Body of pancreas (tissue), 4 donors: ENCODE measurements around the gene TNNC1. TPM values are rescaled to one million over a fixed set of nuclear protein-coding genes. Genes with fewer than 3 reads are reported as not detected.

Experiments
- ATAC-seq: fragments of 150-250 bp; one replicate; pipeline ENCODE4 v1.9.1; 2016
- DNase-seq, 4 donors: peaks; one replicate each; pipeline ENCODE4 v3.0.0-alpha.2; 2019
- H3K27ac ChIP-seq, 4 donors: fragments of 200-600 bp; sonication (generic); 1 replicate in 3 of 4; 2 replicates in 1 of 4; pipeline versions ENCODE4 v1.5.1 to v1.6.1; 2016 to 2019; ENCODE audit warnings: mild to moderate bottlenecking in 1 of 4, mixed read lengths in 1 of 4, moderate library complexity in 1 of 4
- H3K27me3 ChIP-seq, 2 donors: fragments of 200-600 bp; sonication (generic); one replicate each; pipeline ENCODE4 v1.6.0; 2016; ENCODE audit warnings: mild to moderate bottlenecking in 1 of 2
- H3K36me3 ChIP-seq, 2 donors: fragments of 200-600 bp; sonication (generic); replicated peaks in 1 of 2; 2 replicates each; pipeline ENCODE4 v1.5.1; 2016; ENCODE audit warnings: low read depth in 2 of 2; ENCODE audit not compliant: insufficient read depth in 1 of 2
- H3K4me1 ChIP-seq: fragments of 200-600 bp; sonication (generic); one replicate; pipeline ENCODE4 v1.6.0; 2016
- H3K4me3 ChIP-seq, 2 donors: fragments of 200-600 bp; sonication (generic); 1 replicate in 1 of 2; 2 replicates in 1 of 2; pipeline ENCODE4 v1.5.1; 2016 to 2019
- H3K9me3 ChIP-seq, 3 donors: fragments of 200-600 bp; sonication (generic); 1 replicate in 2 of 3; 2 replicates in 1 of 3; pipeline ENCODE4 v1.5.1; 2016
- POLR2A ChIP-seq, 3 donors: fragments of 450-650 bp; IDR thresholded peaks; one replicate each; pipeline ENCODE4 v1.6.1; 2016; ENCODE audit warnings: antibody characterized with exemption in 3 of 3, mild to moderate bottlenecking in 2 of 3
- WGBS, 2 donors: methylation state at CpG; one replicate each; pipeline ENCODE4 v1.1.5; 2017; 5-methylcytosine and 5-hydroxymethylcytosine counted together
- intact Hi-C: fragments of 100-400 bp; cut with DNase I; formaldehyde crosslinking; loops from one replicate; pipeline ENCODE4 v1.15.1; 2023
- total RNA-seq, 2 donors: library from RNA; depleted of rRNA; stranded (reverse); fragments of >200 nt; gene quantifications; one replicate each; pipeline ENCODE4 v1.1.0, GENCODE V29; 2016
- TF ChIP-seq, protein P1 (sequence below), 7 experiments: fragments of 450-650 bp in 4 of 7; fragments of 200-600 bp in 3 of 7; sonication (generic) in 3 of 7; IDR thresholded peaks; one replicate each; pipeline ENCODE4 v1.5.1; 2016 to 2019; ENCODE audit warnings: antibody characterized with exemption in 7 of 7

TNNC1 gene
- total RNA-seq, 2 donors from 2014 or later, result 0.99 to 10.4 TPM

DNA sequence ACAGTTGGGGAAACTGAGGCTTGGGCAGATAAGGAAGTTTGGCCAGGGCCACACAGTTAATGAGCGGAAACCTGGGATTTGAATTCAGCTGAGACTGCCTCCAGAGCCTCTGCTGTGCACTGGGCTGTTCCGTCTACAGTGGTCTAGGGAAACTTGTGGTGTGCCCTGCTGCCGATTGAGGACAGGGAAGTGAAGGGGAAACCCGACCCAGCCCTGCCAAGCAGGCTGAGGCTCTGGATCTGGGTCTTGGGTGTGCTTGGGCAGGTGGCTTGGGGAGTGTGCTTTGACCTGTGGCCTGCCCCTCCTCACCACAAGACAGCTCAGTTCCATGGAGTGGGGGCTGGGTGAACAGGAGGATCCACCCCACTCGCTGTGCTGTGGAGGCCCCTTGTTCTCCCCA, 19.2 kb upstream of the TNNC1 start:
- 82 to 89% methylated on average over 5 of the region's 5 CpGs for WGBS, 2 donors
- Histone ChIP-seq H3K27ac (no peak overlapping the region), H3K4me3 (no peak overlapping the region), H3K9me3 (no peaks in the 10 kb centered on the region), H3K36me3 (peaks cover 9 to 33% of the 10 kb centered on the region in 2 donors), H3K27me3 (no peaks in the 10 kb centered on the region), H3K4me1 (peaks cover 9% of the 10 kb centered on the region)
- intact Hi-C loops, result no loop called here
- ATAC-seq (no peak), DNase-seq (no peak)
- TF ChIP-seq POLR2A (IDR thresholded peaks at IDR 0.05), result no peak
- TF ChIP-seq, protein P1, sequence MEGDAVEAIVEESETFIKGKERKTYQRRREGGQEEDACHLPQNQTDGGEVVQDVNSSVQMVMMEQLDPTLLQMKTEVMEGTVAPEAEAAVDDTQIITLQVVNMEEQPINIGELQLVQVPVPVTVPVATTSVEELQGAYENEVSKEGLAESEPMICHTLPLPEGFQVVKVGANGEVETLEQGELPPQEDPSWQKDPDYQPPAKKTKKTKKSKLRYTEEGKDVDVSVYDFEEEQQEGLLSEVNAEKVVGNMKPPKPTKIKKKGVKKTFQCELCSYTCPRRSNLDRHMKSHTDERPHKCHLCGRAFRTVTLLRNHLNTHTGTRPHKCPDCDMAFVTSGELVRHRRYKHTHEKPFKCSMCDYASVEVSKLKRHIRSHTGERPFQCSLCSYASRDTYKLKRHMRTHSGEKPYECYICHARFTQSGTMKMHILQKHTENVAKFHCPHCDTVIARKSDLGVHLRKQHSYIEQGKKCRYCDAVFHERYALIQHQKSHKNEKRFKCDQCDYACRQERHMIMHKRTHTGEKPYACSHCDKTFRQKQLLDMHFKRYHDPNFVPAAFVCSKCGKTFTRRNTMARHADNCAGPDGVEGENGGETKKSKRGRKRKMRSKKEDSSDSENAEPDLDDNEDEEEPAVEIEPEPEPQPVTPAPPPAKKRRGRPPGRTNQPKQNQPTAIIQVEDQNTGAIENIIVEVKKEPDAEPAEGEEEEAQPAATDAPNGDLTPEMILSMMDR (IDR thresholded peaks at IDR 0.05), result no peak

DNA sequence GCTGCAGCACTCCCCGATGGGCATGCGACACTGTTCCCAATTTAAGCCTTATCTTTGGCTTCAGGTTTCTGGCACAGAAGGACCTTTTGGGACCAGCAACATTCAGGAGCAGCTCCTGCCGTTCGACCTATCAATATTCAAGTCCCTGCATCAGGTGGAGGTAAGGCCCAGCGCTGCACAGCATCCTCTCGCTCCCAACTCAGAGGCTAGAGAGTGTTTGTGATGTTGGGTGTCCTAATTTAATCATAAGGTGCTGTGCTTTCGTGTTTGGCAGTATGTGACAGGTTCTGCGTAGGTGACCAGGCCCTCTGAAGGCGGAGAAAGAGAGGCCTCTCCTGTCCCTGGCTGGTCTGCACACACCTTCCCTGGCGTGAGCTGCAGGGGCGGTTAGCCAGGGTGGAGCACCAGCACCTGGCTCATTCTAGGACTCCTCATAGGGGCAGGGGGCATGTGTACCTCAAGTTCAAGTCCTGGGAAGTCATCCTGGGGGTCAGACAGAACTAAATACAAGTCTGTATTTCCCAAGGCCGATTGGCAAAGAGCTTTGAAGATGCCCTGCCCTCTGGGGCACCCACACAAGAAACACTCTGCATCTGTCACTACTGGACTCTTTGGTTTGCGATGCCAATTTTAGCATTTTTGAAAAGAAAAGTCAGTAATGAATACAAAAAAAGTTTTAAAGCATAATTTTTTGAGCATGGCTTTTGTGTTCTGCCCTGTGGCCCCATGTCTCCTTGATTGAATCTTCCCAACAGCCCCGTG, 18.6 kb upstream of the TNNC1 start:
- peak overlapping the region in 1 of 4 donors; percentile 5 for H3K27ac ChIP-seq
- H3K4me1 ChIP-seq, result peaks cover 9% of the 10 kb centered on the region
- DNase-seq (no peak), ATAC-seq (no peak)
- intact Hi-C loops, result no loop called here
- peaks cover 9 to 30% of the 10 kb centered on the region in 2 donors for H3K36me3 ChIP-seq
- no peaks in the 10 kb centered on the region for H3K9me3 ChIP-seq
- H3K27me3 ChIP-seq, result no peaks in the 10 kb centered on the region
- WGBS, 2 donors, result 62 to 73% methylated on average over 12 to 14 of the region's 14 CpGs
- TF ChIP-seq, protein P1 (IDR thresholded peaks at IDR 0.05), result no peak
- TF ChIP-seq POLR2A (IDR thresholded peaks at IDR 0.05), result no peak
- no peak overlapping the region for H3K4me3 ChIP-seq

DNA sequence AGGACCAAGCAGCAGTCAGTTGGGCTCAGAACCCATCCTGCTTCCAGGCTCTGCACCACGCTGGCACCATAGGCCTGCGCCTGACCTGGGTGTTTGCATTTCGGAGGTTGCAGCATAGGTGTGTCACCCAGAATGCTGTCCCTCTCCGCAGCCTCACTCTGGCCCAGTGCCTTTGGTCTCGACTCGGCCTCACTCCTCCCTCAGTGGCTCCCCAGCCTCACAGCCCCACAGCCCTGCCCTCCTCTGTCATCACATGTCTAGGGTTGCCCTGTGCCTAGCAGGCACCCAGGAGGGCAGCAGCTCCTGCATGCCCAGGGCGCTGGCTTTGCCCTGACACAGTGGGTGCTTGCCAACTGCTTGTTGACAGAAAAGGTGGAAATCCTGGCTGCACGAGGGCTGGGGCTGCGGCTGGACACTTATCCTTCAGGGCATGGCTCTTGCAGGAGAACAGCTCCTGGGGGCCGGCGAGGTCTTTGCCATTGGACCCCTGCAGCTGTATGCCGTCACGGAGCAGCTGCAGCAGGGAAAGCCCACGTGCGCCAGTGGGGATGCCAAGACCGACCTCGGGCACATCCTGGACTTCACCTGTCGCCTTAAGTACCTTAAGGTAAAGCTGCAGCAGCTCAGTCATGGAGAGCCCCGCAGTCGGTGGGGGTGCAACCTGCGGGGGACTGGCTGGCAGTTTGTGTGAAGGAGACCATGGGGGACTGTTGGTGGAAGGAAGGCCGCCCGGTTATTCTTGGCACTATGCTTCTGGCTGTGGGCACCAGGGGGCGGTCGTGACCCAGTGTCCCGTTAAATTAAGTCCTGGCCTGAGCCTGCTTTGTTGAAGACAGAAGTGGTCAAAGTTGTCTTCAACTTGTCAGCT, 17.8 kb upstream of the TNNC1 start:
- Histone ChIP-seq H3K9me3 (no peaks in the 10 kb centered on the region), H3K36me3 (peaks cover 9 to 25% of the 10 kb centered on the region in 2 donors), H3K4me1 (peaks cover 9% of the 10 kb centered on the region), H3K27me3 (no peaks in the 10 kb centered on the region), H3K4me3 (no peak overlapping the region), H3K27ac (peak overlapping the region in 1 of 4 donors; percentile 1)
- DNase-seq (peak; percentile 72 to 77 (median 73)), ATAC-seq (peak; percentile 74)
- intact Hi-C loops, result no loop called here
- WGBS, 2 donors, result 38 to 60% methylated on average over 20 to 25 of the region's 26 CpGs
- TF ChIP-seq POLR2A (IDR thresholded peaks at IDR 0.05), result peak in 1 of 3 donors; percentile 5
- TF ChIP-seq, protein P1 (IDR thresholded peaks at IDR 0.05), result peak; percentile 56 to 71 (median 62)

DNA sequence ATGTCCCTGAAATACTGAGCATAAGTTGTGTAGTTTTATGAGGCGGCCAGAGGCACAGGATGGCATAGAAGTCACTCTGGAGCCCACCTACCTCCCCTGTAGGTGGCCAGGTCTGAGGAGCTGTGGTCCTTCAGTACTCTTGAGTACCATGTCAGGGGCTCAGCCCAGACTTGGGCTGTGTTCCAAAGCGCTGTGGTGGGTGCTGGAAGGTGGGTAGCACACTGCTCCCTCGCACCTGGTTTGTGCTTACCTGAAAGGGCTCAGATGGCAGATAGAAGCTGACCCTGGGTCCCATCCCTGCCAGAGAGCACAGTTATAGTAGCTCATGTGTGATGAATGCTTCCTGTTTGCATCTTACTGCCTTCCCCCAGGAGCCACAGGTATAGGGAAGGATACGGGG, 17.1 kb upstream of the TNNC1 start:
- DNase-seq (no peak), ATAC-seq (no peak)
- TF ChIP-seq, protein P1 (IDR thresholded peaks at IDR 0.05), result no peak
- no peak for TF ChIP-seq POLR2A (IDR thresholded peaks at IDR 0.05)
- 89 to 100% methylated on average over 2 to 4 of the region's 4 CpGs for WGBS, 2 donors
- Histone ChIP-seq H3K27ac (peak overlapping the region in 1 of 4 donors; percentile 1), H3K4me3 (no peak overlapping the region), H3K4me1 (peaks cover 9% of the 10 kb centered on the region), H3K27me3 (no peaks in the 10 kb centered on the region), H3K36me3 (peaks cover 9 to 20% of the 10 kb centered on the region in 2 donors), H3K9me3 (no peaks in the 10 kb centered on the region)
- intact Hi-C loops, result no loop called here
